Kidney capillary endothelial cell (primary cell): Measurements from ENCODE around the gene KRT76.
"Not testable (repeated sequence)": the region's sequence is repeated elsewhere in the genome, so short reads cannot be mapped to it uniquely, and the experiment has no call there.

ENCODE experiments used
- DNase-seq: peaks from one replicate; pipeline ENCODE4 v3.0.0-alpha.2; 2018; ENCODE audit warnings: low spot score

Gene KRT76

DNA sequence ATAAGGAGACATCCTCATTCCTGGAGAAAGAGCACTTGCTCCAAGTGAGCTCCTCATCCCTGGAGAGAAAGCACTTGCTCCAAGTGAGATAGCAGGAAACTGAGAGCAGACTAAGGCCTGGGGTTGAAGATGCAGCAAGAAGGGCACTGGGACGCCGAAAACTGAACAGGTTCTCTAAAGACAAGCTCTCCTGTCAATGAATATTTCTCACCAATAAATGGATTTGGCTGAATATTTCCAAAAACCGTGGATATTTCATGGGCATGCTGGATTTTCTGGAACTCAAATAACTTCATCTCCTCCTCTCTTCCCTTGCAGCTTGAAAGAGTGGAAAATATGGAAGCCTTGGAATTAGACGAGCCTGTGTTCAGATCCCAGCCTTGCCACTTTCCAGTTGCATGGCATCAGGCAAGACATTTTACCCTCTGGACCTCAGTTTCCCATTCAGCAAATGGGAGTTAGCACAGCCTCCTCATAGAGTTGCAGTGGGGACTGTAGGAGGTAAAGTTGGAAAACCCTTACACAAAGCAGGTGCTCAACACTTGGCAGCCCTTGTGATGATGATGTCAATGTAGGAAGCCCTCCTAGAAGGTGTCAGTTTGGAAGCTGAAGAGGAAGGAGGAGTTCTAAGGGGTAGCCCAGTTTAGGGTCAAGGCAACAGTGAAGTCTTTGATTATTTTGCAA lies 4.4 kb upstream of the KRT76 start:
- no peak for DNase-seq

DNA sequence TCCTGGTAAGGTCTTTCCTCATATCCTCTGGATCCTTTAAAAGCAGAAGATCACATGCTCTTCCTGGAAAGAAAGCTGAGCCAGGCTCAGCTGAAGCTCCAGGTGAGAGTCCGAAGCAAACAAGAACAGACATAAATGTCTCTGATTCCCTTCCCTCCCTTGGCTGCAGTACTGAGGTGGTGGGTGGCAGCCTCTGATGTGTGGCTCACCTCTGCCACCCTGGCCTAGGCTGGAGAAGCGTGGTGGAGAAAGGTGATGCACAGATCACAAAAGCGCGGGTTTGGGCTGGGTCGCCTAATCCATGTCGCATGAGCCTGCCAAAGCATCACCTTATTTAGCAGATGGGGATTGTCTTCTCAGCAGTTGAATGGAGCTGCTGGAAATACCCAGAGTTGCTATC lies 2.8 kb upstream of the KRT76 start:
- DNase-seq: no peak

DNA sequence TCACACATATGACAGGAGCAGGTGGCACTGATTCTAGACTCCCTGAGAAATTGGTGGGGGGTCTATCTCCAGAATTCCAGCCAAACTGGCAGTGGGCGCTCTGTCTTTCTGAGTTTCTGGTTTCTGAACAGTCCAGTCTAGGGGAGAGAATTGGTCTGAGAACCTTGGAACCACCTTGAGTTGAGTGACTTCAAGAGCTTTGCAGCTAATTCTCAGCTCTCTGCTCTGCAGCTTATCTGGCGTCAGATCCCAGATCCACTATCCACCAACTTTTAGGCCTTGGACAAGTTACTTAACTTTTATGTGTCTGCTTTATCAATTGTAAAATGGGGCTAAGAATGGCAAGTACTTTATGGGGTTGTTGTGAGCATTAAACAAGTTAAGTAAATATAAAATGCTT lies 1.7 kb upstream of the KRT76 start:
- no peak for DNase-seq

DNA sequence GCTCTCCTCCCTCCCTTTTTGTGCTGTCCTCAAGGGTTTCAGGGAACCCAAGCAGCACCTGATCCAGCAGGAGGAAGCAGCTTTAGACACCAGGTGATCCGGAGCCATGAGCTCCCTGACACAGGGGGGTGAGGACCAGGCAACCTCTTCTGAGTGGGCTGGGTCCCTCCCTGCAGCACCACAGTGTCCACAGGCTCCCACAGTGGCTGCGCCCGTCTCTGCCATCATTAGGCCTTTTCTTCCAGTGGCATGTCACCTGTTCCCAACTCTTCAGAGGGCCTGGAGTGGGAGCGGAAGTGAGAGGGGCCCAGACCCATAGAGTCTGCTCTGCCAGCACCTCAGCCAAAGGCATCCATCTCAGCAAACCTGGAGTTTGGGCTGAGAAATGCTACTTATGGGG lies 421 bp upstream of the KRT76 start:
- DNase-seq: no peak

DNA sequence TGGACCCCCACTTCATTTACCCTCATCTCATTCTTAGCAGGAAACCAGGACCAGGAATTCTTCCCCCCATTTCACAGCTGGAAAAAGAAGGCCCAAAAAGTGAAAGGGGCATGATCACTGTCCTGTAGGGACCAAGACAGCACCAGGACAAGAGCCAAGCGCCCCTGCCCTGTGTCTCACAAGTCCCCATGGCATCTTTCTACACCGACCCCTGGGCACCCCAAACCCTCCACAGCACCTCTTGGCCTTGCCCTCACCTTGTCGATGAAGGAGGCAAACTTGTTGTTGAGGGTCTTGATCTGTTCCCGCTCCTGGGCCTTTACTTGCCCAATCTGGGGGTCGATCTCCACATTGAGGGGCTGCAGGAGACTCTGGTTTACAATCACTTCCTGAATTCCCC lies 710 bp downstream of the KRT76 start:
- no peak for DNase-seq

DNA sequence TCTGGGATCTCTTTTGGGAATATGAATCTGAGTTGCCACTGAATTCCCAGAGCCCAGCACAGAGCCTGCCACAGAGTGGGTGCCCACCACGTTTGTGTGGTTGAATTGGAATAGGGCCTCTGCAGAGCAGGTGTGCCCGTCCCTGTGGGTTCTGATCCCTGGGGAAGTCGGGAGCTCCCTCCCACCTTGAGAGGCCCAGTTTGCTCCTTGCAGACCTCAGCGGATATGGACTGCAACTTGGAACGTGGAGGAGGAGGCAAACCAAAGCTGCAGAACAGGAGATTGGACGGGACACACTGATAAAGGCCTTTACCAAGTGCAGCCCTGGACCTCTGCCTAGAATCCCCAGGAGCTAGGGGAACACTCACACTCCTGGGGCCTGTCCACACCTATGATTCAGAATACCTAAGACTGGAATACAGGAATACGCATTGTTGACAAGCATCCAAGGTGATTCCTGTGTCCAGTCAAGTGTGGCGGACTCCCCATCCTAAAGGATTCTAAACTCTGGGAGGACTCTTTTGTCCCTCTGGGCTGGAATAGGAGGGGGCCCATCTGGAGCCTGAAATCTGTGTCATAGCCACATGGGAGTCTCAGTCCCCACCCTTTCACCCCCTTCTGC lies 2.4 kb downstream of the KRT76 start:
- no peak for DNase-seq

DNA sequence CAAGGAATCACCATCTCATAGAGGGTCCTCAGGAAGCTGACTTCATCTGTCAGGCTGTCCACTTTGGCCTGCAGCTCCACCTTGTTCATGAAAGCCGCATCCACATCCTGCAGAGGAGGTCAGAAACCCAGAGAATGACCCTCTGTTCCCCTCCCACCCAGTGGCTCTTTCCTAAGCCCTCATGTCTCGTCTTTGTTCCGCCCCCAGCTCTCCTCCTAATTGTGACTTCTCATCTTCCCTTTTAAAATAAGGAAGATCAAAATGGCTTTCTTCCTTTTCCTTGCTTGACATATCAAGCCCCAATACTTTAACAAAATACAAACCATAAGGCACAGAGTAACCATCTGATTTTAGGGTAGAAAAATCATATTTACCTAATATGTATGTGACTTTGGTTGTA lies 4.4 kb downstream of the KRT76 start:
- no peak for DNase-seq

DNA sequence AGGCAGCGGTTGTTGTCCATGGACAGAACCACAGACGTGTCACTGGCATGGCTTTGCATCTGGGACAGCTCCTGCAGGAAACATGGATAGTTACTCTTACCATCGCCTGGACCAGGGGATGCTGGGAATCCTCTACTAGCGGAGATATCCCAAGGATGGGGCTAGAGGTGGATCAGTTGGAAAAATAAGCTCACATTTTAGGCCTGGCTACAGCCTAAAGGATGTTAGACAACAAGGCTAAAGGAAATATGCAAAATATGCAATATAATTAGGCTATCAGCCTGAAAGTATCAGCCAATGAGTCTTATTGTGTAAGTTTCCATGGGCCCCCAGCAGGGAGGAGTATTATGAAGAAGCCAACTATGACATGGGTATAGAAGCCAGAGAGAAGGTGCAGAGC lies 5.0 kb downstream of the KRT76 start:
- DNase-seq: no peak

DNA sequence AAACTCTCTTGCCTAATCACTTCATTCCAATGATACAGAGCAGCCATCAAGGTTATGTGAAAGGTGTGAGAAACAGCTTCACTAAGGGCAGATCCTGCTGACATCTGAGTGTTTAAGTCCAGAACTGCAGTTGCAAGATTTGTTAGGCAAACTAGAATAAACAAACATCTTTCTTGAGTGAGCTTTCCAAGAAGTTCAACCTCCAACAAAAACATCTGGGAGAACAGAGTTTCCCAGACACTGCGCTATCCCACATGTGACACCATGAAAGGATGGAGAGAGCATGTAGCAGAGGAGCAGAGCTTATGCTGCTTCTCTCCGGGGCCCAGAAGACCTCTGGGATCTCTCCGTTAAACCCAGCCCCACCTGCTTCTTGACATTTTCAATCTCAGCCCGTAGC lies 5.6 kb downstream of the KRT76 start:
- DNase-seq: no peak

DNA sequence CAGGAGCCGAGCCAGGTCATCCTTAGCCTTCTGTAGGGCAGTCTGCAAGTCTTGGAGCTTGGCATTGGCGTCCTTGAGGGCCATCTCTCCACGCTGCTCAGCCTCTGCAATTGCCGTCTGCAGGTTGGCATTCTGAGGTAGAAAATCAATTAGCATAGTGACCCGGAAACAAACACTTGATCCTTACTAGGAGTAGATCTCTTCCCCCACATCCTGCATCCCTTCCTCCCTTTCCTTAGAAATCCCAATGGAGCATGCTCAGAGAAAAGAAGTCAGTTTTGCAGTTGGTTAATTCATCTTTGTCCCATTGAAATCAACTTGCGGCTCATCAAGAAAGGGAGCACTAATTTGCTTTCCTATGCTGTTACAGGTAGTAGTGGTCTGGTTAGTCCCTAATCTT lies 6.1 kb downstream of the KRT76 start:
- DNase-seq: no peak

DNA sequence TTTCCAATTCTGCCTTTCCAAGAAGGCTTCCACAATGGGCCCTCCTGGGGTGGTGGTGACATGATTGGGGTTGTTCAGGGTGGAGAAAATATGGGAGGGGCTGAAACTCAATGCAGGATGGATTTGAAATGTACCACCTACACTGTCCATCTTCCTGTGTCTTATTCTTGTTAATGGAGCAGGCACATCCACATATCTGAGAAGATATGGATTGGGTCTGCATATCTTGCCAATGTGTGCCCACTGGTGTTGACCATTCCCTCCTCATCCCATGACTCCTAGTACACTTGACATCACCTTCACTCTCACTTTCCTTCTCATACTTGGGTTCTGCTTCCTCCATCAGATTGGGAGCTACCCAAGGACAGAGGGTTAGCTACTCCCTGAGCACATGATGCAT lies 7.2 kb downstream of the KRT76 start:
- no peak for DNase-seq

DNA sequence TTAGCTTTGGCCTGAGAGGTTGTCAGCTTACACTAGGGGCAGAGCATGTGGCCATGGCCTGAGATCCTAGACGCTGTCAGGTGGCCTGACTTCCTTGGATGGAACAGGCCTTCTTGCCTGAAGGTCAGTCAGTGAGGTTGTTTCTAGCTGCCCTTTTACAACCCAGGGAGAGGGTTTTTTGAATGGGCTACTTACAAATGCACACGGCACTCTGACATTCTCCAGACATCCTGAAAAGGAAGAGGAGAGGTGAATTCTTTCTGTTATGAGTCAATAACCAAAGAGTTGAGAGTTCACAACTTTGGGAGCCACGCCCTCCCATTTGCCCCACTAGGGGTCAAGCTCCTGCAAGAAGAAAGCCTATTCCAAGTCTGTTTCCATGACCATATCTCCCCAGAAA lies 7.8 kb downstream of the KRT76 start:
- no peak for DNase-seq

DNA sequence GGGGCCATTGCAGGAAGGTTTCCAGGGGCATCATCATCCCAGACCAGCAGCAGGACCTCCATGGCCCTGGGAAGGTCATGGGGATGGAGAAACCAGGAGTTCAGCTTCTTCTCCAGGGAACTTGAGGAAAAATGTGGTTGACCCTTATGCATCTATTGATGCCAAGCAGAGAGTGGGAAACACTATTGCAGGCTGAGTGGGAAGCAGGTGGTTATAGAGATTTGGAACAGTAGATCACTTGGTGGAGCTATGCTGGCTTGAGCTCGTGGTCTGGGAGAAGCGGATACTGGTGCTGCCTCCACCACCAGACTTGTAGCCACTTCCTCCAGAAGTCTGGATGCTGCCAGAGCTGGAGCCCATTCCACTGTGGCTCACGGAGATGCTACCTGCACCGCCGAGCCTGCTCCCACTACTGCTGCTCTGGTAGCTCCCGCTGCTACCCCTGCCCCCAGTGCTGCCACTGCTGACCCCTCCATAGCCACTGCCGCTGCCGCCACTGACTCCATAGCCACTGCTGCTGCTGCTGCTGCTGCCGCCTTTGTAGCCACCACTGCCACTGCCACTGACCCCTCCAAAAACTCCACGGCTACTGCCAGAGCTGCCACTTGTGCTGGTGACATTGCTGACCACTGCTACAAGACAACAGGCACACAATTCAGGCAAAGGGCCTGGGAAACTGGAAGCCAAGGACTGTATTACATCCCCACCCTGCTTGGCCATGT lies 8.5 kb downstream of the KRT76 start:
- no peak for DNase-seq

DNA sequence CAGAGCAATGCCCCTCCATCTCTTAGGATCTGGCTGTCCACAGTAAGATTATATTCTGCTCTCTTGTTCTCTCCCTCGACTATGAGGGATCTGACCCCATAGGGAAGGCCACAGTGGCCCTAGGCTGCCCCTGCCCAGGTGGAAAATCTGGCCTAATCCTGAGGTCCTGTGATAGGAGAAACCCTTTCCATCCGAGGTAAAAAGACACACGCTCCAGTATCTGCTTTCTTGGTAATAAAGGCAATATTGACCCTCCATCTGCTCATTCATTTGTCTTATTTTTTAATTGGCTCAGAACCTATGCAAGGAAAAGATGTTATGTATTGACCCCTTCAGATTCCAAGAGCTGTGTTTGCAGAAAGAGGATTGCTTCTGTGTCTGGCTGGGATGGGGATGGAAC lies 9.7 kb downstream of the KRT76 start:
- no peak for DNase-seq

DNA sequence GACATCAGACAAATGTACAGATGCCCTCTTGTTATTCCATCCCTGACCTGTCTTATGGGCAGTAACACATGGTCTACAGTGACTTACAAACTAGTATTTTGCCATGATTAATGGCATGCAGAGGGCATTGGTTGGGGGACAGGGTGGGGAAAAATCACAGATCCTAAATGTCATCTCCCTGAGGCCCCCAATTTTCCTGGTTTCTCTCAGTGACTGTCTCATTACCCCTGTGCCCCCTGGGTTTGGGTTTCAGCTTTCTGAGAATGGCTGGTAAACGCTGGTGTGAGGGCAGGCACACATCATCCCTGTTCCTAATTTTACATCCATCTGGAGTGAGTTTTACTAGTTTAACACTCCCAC lies 10.1 kb downstream of the KRT76 start:
- DNase-seq: no peak

DNA sequence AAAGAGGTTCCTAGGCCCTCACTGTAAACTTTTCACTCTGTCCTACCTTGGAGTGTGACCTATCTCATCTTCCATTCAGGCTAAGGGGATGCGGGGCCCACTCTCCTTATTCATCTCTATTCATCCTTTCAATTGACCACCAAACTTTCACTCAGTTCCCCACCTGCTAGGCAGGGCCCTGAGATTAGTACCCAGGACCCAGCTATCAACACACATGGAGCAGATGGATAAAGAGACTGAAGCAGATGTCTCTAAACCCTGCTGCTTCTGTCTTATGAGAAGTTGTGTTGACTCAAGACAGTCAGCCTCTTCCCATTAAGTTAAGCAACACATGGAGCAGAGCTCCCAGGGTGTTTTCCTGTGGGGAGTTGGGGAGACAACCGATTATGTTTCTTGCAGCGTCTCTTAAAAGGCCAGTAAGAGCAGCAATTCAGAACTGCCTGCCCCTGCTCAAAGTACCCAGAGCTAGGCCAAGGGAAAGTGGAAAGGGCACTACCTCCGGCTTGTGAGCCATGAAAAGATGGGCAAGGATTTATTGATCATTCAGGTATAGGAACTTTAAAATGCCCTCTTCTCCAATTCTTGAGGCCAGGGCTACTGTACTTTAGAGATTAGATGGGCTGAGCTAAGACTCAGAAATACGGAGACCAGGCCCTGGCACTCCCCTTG lies 10.7 kb downstream of the KRT76 start:
- no peak for DNase-seq

DNA sequence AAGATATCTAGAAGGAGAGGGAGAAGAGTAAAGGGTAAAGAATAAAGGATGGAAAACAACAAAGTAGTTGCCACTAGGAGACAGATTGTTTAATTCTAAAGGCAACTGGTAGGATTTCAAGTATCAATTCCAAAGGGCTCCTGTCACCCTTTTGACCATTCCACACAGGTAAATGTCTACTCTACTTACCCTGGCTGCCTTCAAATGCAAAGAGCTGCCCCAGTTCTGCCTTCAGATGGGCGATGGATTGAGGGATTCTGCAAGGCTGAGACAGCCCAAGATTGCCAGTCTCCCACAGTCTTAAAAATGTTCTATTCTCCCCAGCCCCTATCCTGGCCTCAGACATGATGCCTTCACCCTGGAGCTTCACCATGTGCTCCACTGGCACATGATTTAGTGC lies 11.4 kb downstream of the KRT76 start:
- no peak for DNase-seq

DNA sequence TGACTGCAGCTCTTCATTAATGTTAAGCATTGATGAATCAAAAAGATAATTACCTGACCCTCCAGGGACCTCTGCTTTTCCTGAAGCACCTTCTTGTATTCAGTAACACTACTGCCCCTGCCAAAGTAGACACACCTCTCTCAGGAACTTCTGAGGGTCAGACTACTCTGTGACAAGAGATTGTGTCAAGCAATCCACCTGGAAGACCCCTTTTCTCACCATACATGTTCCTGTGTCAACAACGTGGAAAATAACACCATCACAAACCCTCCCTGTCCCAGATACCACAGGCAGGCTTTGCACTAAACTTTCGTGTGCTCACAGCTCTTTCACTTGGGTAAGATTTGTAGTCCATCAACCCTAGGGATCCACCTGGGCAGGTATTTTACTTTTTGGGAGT lies 13.2 kb downstream of the KRT76 start:
- no peak for DNase-seq

DNA sequence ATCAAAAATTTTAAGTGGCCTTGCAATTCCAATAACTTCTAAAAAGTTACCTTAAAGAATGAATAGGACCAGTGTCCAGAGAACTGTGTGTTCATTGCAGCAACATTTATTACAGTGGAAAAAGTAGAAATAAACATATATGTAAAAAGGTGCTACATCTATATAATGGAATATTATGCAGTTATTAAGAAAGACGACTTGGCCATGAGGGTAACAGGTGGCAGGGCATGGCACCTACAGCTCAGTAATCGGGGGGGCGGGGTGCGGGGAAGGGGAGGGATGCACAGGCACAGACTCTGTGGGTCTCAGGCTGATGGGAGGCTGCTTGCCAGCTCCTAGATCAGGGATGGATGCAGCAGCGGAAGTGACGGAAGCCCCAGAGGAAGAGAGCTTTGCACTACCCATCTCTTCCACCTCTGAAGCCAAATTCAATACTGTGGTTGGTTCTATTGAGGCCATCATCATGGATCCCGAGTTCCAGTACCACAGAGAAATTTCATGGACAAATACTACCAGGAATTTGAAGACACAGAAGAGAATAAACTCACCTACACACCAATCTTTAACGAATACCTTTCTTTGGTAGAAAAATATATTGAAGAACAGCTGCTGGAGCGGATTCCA lies 14.0 kb downstream of the KRT76 start:
- no peak for DNase-seq

DNA sequence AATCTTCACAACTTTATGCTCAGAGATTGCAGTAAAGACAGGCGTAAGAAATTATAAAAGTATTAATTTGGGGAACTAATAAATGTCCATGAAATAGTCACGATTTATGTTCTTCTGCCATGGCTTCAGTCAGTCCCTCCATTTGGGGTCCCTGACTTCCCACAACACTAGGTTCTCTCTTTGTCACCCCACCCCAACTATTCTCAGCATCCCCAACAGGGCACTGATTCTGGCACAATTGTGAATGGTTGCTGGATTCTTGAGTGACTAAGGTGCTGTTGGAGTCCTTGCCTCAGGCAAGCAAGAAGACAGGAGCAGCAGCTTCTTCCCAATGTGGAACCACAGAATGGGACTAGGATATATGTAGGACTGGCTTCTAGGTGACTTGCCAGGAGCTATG lies 15.3 kb downstream of the KRT76 start:
- no peak for DNase-seq

DNA sequence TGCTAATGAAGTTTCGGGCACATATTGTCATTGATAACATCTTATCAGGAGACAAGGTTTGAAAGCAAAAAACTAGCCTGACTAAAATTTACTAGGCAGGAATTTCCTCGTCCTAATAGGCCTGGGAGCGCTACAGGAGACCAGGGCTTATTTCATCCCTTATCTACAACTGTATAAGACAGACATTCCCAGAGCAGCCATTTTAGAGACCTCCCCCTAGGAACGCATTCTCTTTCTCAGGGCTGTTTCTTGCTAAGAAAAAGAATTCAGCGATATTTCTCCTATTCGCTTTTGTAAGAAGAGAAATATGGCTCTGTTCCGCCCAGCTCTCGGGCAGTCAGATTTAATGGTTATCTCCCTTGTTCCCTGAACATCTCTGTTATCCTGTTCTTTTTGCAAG lies 15.9 kb downstream of the KRT76 start:
- DNase-seq: not testable (repeated sequence)

DNA sequence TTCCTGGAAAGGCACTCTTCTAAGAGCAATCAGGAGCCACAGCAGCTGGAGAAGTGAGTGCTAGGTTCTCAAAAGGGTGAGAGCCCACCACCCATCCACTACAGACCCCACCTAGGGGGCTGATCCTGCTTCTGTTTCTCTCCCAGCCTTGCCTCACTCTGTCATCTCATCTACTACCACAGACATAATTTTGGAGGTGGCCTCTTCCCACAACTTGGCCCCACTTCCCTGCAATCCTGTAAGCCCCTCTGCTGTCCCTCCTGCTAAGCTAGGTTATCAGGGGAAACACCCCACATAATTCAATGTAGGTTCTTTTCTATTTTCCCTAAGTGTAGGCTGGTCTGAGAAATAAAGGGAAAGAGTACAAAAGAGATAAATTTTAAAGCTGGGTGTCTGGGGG lies 16.5 kb downstream of the KRT76 start:
- DNase-seq: no peak

DNA sequence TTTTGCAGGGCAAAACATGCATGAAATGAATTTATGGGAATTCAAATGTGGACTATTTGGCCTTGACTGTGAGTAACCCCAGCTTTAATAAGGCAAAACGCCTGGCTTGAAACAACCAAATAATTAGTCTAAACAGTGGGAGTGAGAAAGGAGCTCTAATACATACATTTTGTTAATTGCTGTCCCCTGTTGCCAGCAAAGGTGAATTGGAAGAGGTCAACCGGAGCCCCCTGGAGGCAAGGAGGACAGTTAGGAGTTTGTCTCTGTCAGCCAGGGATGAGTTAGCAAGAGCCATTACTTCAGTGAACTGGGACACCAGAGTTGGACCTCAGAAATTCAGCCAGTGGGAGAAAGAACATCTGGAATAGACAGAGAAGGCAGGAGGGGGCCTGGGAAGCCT lies 17.4 kb downstream of the KRT76 start:
- no peak for DNase-seq
